ENCODE data around the gene FBXO8. TPM values are rescaled to one million over a fixed set of nuclear protein-coding genes. Genes with fewer than 3 reads are reported as not detected.

Gene FBXO8
- total RNA-seq, 4 donors from 2014 or later, result 14.3 to 61.9 (median 37.2) TPM

- Histone ChIP-seq H3K27me3 (no peaks in the 10 kb centered on the region), H3K4me3 (no peak overlapping the region), H3K27ac (no peak overlapping the region), H3K9me3 (no peaks in the 10 kb centered on the region), H3K4me1 (peaks cover 0 to 5% of the 10 kb centered on the region in 2 donors), H3K36me3 (no peaks in the 10 kb centered on the region)
- intact Hi-C loops (cut with DNase I; ENCODE audit: low total_unique reads), result no loop called here
- no peak for DNase-seq
- TF ChIP-seq CTCF (IDR thresholded peaks at IDR 0.05), result no peak
- TF ChIP-seq POLR2A (IDR thresholded peaks at IDR 0.05), result no peak
These were observed 28.9 kb downstream of the FBXO8 start for GRCh38 chr4:174254613-174255012.

- Histone ChIP-seq H3K36me3 (no peaks in the 10 kb centered on the region), H3K27ac (no peak overlapping the region), H3K4me3 (no peak overlapping the region), H3K4me1 (peaks cover 0 to 5% of the 10 kb centered on the region in 2 donors), H3K9me3 (no peaks in the 10 kb centered on the region), H3K27me3 (no peaks in the 10 kb centered on the region)
- TF ChIP-seq CTCF (IDR thresholded peaks at IDR 0.05) (no peak), POLR2A (IDR thresholded peaks at IDR 0.05) (no peak)
- DNase-seq, result no peak
- intact Hi-C loops (cut with DNase I; ENCODE audit: low total_unique reads), result no loop called here
These were observed 31.1 kb downstream of the FBXO8 start for GRCh38 chr4:174252412-174252811.

- intact Hi-C loops (cut with DNase I; ENCODE audit: low total_unique reads), result no loop called here
- DNase-seq, result no peak
- TF ChIP-seq POLR2A (IDR thresholded peaks at IDR 0.05) (no peak), CTCF (IDR thresholded peaks at IDR 0.05) (no peak)
- Histone ChIP-seq H3K27ac (no peak overlapping the region), H3K36me3 (no peaks in the 10 kb centered on the region), H3K4me3 (no peak overlapping the region), H3K4me1 (no peaks in the 10 kb centered on the region), H3K9me3 (no peaks in the 10 kb centered on the region), H3K27me3 (no peaks in the 10 kb centered on the region)
These were observed 35.1 kb downstream of the FBXO8 start for GRCh38 chr4:174248407-174248806.

- no peak for DNase-seq
- Histone ChIP-seq H3K27ac (no peak overlapping the region), H3K4me3 (no peak overlapping the region), H3K4me1 (no peaks in the 10 kb centered on the region), H3K36me3 (no peaks in the 10 kb centered on the region), H3K9me3 (no peaks in the 10 kb centered on the region), H3K27me3 (no peaks in the 10 kb centered on the region)
- TF ChIP-seq POLR2A (IDR thresholded peaks at IDR 0.05), result no peak
- intact Hi-C loops (cut with DNase I; ENCODE audit: low total_unique reads), result no loop called here
These were observed 37.8 kb downstream of the FBXO8 start for GRCh38 chr4:174245714-174246113.

- intact Hi-C loops (cut with DNase I; ENCODE audit: low total_unique reads), result no loop called here
- H3K36me3 ChIP-seq, result no peaks in the 10 kb centered on the region
- TF ChIP-seq POLR2A (IDR thresholded peaks at IDR 0.05) (no peak), CTCF (IDR thresholded peaks at IDR 0.05) (no peak)
These were observed 39.0 kb downstream of the FBXO8 start for GRCh38 chr4:174244441-174244840.

GRCh38 chr4:174241162-174241561, 42.3 kb downstream of the FBXO8 start:
- no peaks in the 10 kb centered on the region for H3K9me3 ChIP-seq
- H3K27ac ChIP-seq, result no peak overlapping the region
- TF ChIP-seq POLR2A (IDR thresholded peaks at IDR 0.05), result no peak
- no peak for TF ChIP-seq CTCF (IDR thresholded peaks at IDR 0.05)
- no peaks in the 10 kb centered on the region for H3K27me3 ChIP-seq
- H3K36me3 ChIP-seq, result peaks cover 0 to 3% of the 10 kb centered on the region in 2 donors
- H3K4me3 ChIP-seq, result no peak overlapping the region
- DNase-seq, result no peak
- intact Hi-C loops (cut with DNase I; ENCODE audit: low total_unique reads), result no loop called here
- H3K4me1 ChIP-seq, result no peaks in the 10 kb centered on the region

More at GRCh38 chr4:174244441-174244840, 39.0 kb downstream of the FBXO8 start:
- Histone ChIP-seq H3K27me3 (no peaks in the 10 kb centered on the region), H3K27ac (no peak overlapping the region), H3K4me3 (no peak overlapping the region), H3K4me1 (no peaks in the 10 kb centered on the region), H3K9me3 (no peaks in the 10 kb centered on the region)
- DNase-seq, result no peak

All from uterus (tissue), 4 donors.